GM12865 (cell line): Measurements from ENCODE around the gene CGAS.
"Not testable (repeated sequence)": the region's sequence is repeated elsewhere in the genome, so short reads cannot be mapped to it uniquely, and the experiment has no call there.

Experiments used
- DNase-seq: peaks from one replicate; pipeline ENCODE4 v3.0.0; 2010; ENCODE audit warnings: low read depth
- H3K4me3 ChIP-seq: 2 replicates; pipeline ENCODE4 v1.5.1; 2011; ENCODE audit warnings: mild to moderate bottlenecking, low read depth, low read length, control low read depth
- TF ChIP-seq, protein P1 (sequence below): IDR thresholded peaks from 2 replicates; pipeline ENCODE4 v1.5.1; 2011; ENCODE audit warnings: low read length, control low read depth, low read depth, inconsistent platforms; ENCODE audit not compliant: insufficient read depth; ENCODE audit errors: missing control alignments

The CGAS gene

DNA sequence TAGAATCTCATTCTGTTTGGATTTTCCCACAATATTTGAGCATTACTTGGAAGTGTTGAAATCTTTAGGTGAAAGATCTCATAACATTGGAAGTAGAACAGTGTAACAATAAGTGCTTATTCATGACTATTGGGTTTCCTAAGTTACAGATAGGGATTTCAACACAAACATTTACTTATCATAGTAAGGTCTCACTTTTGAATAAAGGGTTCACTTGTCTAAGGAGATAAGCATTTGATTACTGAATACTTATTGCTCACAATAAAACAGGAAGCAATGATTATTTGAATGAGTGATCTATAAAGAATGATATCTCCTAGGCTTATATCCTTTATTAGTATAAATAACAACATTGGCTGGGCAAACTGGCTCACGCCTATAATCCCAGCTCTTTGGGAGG is 42.7 kb downstream of the CGAS start:
- TF ChIP-seq, protein P1, sequence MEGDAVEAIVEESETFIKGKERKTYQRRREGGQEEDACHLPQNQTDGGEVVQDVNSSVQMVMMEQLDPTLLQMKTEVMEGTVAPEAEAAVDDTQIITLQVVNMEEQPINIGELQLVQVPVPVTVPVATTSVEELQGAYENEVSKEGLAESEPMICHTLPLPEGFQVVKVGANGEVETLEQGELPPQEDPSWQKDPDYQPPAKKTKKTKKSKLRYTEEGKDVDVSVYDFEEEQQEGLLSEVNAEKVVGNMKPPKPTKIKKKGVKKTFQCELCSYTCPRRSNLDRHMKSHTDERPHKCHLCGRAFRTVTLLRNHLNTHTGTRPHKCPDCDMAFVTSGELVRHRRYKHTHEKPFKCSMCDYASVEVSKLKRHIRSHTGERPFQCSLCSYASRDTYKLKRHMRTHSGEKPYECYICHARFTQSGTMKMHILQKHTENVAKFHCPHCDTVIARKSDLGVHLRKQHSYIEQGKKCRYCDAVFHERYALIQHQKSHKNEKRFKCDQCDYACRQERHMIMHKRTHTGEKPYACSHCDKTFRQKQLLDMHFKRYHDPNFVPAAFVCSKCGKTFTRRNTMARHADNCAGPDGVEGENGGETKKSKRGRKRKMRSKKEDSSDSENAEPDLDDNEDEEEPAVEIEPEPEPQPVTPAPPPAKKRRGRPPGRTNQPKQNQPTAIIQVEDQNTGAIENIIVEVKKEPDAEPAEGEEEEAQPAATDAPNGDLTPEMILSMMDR: no peak
- no peak overlapping the region for H3K4me3 ChIP-seq
- no peak for DNase-seq

DNA sequence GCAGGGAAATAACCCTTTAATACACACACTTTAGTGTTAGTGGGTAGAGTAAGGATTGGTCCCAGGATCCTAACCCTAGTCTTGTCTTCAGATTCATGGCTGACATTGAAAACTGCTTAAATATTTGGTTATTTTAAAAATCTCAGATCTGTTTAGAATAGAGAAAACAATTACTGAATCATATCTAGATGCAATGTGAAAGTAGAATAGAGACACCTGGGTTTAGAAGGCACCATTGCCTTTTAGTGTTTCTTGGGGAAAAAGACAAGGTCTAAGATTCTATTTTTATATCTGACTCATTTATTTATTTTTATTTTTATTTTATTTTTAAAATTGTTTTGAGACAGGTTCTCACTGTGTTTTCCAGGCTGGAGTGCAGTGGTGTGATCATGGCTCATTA is 51.4 kb downstream of the CGAS start:
- no peak for DNase-seq
- no peak overlapping the region for H3K4me3 ChIP-seq
- TF ChIP-seq, protein P1: no peak

DNA sequence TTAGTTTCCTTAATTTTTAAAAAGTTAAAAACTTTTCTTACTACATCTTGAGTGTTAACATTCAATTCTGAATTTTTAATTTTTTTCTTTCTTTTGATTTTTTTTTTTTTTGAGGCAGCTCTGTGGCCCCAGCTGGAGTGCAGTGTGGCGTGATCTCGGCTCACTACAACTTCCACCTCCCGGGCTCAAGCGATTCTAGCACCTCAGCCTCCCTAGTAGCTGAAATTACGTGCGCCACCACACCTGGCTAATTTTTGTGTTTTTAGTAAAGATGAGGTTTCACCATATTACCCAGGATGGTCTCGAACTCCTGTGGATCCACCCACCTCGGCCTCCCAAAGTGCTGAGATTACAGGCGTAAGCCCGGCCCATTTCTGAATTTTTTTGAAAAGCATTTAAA is 56.2 kb downstream of the CGAS start:
- TF ChIP-seq, protein P1: no peak
- H3K4me3 ChIP-seq: no peak overlapping the region
- DNase-seq: no peak

DNA sequence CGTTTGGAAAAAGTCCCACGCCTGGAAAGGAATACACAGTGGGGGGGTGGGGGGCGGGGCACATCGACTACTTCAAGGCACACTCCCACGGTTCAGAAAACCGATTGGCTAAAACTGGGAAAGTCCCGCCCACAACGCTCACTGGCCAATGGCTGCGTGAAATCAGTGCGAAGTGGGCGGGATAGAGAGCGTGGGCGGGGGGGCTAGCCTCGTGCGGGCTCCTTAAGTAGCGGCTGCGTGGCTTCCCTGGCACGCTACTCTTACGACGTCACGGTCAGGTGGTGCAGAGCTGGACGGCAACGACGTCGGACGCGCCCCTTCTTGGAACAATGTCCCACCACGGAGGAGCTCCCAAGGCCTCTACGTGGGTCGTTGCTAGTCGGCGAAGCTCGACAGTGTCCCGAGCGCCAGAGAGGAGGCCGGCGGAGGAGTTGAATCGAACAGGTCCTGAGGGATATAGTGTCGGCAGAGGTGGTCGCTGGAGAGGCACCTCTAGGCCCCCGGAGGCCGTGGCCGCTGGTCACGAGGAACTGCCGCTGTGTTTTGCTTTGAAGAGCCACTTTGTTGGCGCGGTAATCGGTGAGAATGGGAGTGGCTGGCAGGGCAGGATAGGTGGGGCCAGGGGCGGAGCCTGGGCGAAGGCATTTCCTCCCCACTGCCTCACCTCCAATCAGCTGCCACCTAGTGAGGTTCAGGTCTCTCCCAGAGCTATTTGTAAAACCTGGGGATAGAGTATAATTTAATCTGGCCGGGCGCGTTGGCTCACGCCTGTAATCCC is 57.3 kb downstream of the CGAS start, which contains the start of gene DDX43:
Gene DDX43 (plus strand): TSS at position 252 of the 778 bp plus-strand sequence. CDS start 78 bp downstream, at position 330.
- DNase-seq: peak; percentile 94
- TF ChIP-seq, protein P1: no peak
- H3K4me3 ChIP-seq: peak within 1 kb of the TSS; percentile 75

DNA sequence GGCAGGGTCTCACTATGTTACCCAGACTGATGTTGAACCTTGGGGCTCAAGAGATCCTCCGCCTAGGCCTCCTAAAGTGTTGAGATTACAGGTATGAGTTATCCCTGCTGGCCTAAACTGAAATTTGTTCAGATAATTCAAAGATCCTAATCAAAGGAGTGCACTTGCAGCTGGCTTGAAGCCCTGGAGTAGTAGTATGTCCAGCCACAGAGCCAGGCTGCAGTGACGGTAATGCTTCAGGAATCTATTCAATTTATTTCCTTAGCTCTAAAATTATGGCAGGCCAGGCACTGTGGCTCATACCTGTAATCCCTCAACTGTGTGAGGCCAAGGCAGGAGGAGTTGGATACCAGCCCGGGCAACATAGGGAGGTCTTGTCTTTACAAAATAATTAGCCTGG is 58.8 kb downstream of the CGAS start:
- DNase-seq: no peak
- TF ChIP-seq, protein P1: no peak
- H3K4me3 ChIP-seq: no peak overlapping the region

DNA sequence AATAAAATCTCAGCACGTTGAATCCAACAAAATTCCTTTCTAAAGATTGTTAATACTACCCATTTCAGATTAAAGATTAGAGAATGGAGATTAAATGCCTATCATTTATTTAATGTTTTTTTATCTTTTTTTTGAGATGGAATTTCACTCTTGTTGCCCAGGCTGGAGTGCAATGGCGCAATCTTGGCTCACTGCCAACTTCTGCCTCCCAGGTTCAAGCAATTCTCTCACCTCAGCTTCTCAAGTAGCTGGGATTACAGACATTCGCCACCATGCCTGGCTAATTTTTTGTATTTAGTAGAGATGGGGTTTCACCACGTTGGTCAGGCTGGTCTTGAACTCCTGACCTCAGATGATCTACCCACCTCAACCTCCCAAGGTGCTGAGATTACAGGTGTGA is 59.9 kb downstream of the CGAS start:
- H3K4me3 ChIP-seq, DNase-seq: not testable (repeated sequence)

DNA sequence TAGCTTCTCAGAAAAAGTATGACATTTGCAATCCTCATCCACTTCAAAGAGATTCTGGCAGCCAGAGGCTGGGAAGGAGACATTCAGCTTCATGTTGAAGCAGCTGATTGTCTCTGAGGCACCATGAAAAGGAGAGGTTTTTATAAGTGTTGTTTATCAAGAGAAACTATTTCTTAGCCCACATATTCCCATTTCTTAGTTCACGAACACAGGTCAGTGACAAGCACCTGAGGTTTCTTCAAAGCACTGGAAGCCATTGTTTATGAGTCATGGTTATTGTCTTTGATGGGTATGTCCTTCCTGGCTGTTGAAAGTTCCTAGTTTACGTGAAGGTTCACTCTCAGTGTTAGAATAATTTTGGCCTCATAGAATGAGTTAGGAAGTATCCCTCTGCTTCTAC is 60.4 kb downstream of the CGAS start:
- TF ChIP-seq, protein P1: no peak
- no peak for DNase-seq
- H3K4me3 ChIP-seq: no peak overlapping the region
